Suppressor macrophage treated with lipopolysaccharide for 4 hours (primary cell): ENCODE measurements around the gene CYP2S1.

ENCODE experiments used
- DNase-seq: peaks from one replicate; pipeline ENCODE4 v3.0.0-alpha.2; 2020

The CYP2S1 gene

DNA sequence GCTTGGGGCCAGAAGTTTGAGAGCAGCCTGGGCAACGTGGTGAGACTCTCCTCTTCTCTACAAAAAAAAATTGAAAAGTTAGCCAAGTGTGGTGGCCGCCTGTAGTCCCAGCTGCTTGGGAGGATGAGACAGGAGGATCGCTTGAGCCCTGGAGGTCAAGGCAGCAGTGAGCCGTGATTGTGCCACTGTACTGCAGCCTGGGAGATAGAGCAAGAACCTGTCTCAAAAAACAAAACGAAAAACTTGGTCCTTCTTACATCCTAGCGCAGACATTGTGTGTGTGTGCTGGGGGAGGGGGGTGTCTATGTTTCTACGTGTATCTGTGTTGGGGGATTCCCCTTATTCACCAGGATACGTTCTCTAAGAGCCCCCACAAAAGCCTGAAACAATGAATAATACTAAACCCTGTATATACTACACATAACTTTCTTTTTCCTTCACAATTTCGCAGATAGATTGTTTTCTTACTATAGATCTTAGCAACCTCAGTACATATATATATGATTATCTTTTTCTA lies 33.9 kb downstream of the CYP2S1 start:
- DNase-seq: no peak

DNA sequence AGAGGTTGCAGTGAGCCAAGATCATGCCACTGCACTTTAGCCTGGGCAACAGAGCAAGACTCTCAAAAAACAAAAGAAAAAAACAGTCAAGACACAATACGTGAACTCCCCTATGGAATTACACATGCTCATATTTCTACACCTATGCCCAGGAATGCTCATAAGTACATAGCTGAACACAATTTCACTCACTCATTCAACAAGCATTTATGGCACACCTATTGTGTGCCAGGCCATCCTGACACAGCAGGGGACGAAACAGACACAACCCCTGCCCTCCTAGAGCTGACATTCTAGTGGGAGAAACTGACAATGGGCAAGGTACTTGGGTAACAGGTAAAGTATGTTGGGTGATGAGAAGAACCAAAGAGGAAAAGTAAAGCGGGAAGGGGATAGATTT lies 35.5 kb downstream of the CYP2S1 start:
- no peak for DNase-seq

DNA sequence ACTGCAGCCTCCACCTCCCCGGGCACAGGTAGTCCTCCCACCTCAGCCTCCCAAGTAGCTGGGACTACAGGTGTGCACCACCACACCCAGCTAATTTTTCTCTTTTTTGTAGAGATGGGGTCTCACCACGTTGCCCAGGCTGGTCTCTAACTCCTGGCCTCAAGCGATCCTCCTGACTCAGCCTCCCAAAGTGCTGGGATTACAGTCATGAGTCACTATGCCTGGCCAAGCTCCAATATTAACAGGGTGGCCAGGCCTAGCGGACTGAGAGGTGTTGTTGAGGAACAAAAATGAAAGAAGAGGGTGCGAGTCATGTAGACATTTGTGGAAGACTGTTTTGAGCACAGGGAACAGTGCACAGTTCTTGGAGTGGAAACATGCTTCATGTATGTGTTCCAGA lies 36.3 kb downstream of the CYP2S1 start:
- DNase-seq: peak; percentile 44

DNA sequence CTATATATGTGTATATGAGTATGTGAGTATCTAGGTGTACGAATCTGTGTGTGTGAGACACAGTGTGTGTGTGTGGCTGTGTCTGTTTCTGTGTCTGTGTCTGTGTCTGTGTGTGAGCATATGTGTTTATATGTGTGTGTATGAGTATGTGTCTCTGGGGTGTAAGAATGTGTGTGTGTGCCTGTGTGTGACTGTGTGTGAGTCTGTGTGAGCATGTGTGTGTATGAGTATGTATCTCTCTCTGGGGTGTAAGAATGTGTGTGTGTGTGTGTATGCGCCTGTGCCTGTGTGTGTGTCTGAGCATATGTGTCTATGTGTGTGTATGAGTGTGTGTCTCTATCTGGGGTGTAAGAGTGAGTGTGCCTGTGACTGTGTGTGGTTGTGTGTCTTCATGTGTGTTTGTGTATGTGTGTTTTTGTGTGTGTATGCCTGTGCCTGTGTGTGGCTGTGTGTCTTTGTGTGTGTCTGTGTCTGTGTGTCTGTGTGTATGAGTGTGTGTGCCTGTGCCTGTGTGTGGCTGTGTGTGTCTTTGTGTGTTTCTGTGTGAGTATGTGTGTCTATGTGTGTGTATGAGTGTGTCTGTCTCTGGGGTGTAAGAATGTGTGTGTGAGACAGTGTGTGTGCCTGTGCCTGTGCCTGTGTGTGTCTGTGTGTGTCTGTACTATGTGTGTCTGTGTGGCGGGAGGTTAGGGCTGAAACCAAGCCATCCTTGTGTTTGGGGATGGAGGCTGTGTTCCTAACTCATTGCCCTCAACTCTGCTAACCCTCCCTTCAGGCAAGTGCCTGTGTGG lies 37.2 kb downstream of the CYP2S1 start:
- DNase-seq: no peak

DNA sequence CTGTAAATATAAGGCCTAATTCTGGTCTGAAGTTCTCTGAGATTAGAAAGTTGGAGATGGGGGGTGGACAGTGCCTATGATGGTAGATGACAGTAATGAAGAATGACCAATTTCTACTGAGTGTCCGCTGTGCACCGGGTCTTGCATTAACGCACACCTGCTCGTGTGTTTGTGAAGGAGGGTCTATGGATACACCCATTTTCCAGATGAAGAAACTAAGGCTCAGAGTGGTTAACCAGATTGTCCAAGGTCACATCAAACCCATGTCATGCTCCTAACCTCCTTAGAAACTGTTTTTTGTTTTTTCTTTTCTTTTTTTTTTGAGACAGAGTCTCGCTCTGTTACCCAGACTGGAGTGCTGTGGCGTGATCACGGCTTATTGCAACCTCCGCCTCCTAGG lies 39.7 kb downstream of the CYP2S1 start:
- DNase-seq: no peak

DNA sequence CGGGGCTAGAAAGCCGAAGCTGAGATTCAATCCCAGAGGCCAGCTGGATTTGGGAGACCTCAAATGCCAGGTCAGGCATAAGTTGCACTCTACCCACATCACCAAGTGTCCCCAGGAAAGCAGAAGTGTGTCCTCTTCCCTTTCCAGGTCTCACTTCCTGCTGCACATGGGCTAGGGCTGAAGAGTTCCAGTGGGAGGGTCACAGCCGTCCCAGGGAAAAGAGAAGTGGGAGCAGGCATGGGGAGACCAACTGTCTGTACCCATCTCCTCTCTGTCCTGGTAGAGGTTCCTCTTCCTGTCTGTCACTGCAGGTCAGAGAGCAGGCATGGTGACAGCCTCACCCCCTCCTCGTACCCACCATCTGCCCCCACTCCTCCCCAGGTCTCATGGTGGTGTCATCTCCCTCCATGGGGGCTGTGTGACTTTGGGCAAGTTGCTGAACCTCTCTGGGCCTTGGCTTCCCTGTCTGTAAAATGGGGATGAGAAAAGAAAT lies 40.8 kb downstream of the CYP2S1 start:
- peak; percentile 91 for DNase-seq

DNA sequence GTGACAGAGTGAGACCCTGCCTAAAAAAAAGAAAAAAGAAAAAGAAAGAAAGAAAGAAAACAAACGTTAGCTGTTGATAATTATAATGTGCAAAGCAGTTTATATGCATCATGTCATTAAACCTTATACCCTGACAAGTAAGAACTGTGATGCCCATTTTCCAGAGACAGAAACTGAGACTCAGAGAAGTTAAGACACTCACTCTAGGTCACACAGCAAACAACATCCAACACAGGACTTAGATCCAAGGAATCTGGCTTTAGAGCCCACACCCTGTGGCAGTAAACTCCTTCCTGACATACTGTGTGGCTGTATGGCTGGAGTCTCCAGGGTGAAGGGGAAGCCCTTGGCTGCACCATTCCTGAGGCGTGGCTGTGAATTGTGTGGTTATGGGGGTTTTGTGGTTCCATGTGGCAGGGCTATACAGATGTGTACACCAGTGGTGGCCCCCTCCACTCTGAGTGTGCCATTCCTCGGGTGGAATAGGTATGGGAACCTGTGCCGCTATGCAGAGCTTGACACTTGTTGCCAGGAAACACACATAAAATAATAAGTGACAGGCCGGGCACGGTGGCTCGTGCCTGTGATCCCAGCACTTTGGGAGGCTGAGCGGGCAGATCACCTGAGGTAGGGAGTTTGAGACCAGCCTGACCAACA lies 41.6 kb downstream of the CYP2S1 start:
- no peak for DNase-seq

DNA sequence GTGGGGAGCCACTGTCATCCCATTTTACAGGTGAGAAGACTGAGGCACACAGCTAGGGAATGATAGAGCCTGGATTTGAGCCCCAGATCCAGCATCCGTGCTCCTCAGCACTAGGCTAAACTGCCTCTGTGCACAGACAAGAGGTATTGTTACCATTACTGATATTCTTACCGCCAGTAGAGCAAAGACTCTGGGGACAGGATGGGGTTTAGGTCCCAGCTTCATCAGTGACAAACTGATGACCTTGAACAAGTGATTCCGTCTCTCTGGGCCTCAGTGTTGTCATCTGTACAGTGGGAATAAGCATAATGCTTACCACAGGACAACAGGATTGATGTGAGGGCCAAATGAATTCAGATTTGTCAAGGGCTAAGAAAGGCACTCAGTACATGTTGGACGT lies 42.5 kb downstream of the CYP2S1 start:
- DNase-seq: no peak

DNA sequence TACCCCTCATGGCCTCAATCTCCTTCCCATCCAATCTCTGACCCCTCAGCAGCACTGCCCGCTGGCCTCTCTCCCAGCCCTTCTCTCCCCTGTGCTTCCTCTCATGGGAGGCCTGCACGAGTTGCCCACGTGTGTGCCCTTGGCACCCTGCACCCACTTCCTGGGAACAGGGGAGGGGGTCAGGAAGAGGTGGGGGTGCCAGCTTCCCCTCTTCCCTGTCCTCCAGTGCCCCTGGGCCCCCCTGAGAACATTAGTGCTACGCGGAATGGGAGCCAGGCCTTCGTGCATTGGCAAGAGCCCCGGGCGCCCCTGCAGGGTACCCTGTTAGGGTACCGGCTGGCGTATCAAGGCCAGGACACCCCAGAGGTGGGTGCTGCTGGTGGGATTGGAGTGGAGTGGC lies 45.2 kb downstream of the CYP2S1 start:
- DNase-seq: no peak

DNA sequence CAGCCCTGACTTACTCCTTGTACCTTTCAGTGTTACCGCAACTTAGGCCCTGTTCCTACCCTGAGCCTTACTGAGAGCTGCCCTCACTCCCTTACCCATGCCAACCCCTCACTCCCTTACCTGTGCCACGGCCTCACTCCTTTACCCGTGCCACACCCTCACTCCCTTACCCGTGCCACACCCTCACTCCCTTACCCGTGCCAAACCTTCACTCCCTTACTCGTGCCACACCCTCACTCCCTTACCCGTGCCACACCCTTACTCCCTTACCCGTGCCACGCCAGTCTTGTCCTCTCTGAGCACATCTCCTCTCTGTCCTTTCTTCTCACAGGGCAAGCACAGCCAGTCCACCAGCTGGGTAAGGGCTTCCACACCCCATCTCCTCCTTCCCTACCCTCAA lies 46.3 kb downstream of the CYP2S1 start:
- no peak for DNase-seq

DNA sequence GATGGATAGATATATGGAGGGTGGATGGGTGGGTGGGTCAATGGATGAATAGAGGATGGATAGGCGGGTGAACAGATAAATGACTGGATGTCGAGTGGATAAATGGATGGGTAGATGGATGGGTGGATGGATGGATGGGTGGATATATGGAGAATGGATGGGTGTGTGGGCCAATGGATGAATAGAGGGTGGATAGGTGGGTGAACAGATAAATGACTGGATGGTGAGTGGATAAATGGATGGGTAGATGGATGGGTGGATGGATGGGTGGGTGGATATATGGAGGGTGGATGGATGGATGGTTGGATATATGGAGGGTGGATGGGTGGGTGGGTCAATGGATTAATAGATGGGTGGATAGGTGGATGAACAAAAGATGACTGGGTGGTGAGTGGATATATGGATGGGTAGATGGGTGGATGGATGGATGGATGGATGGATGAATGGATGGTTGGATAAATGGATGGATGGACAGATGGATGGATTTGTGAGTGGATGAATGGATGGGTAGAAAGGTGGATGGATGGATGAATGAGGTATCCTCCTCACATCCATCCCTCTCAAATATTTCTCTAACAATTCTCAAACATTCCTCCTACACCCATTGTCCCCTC lies 47.0 kb downstream of the CYP2S1 start:
- no peak for DNase-seq

DNA sequence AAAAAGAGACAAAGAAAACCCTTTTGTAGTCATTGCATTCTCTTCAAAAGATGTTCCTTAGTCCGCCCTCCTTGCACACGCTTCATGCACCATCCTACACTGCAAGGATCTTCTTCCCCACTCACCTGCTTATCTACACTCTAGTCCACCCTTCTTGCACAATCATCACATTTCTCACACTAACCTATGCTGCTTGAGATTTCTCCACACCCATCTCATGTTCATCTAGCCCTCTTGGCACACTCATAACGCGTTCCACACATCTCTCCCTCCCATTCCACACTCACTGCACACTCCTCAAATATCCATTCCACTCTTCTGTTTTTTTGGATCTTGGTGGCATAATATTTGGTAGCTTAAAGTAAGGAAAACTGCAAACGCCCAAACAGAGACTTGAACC lies 48.8 kb downstream of the CYP2S1 start:
- no peak for DNase-seq

DNA sequence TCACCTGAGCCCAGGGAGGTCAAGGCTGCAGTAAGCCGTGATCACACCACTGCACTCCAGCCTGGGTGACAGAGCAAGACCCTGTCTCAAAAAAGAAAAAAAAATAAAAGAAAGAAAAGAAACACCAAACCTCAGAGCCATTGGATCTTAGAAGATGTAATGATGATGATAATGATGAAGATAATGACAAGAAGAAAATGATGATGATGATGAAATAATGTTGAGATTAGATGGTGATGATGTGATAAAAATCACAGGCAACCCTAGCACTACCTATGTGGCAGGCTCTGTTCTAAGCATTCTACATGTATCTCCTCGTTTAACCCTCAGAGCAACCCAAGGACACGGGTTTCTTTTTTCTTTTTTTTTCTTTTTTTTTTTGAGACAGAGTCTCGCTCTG lies 51.1 kb downstream of the CYP2S1 start:
- no peak for DNase-seq

DNA sequence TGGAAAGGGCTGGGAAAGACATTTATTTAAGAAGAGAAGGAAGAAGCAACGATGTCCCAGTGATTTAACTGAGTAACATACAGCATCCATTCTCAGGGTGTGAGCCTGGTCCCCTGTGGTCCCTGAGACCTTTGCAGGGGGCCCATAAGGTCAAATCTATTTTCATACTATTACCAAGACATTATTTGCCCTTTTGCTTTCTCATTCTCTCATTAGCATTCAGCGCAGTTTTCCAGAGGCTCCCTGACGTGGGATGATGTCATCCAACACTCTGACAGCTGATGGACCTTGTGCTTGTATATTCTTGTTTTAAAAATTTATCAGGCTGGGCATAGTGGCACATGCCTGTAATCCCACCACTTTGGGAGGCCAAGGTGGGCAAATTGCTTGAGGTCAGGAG lies 52.8 kb downstream of the CYP2S1 start:
- no peak for DNase-seq

DNA sequence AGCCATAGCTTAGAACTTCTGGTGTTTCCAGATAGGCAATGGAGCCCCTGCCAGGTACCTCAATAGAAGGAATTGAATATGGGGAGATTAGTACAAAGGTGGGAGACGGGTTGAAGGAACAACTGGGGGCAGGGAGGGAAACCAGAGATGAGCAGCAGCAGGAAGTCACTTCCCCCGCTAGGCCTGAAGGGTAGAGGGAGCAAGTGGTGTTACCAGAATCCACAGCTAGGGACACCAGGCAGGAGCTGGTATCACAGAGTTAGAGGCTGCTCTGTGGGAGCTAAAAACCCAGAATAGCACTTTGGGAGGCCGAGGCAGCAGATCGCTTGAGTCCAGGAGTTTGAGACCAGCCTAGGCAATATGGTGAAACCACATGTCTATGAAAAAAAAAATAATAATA lies 55.9 kb downstream of the CYP2S1 start:
- no peak for DNase-seq

DNA sequence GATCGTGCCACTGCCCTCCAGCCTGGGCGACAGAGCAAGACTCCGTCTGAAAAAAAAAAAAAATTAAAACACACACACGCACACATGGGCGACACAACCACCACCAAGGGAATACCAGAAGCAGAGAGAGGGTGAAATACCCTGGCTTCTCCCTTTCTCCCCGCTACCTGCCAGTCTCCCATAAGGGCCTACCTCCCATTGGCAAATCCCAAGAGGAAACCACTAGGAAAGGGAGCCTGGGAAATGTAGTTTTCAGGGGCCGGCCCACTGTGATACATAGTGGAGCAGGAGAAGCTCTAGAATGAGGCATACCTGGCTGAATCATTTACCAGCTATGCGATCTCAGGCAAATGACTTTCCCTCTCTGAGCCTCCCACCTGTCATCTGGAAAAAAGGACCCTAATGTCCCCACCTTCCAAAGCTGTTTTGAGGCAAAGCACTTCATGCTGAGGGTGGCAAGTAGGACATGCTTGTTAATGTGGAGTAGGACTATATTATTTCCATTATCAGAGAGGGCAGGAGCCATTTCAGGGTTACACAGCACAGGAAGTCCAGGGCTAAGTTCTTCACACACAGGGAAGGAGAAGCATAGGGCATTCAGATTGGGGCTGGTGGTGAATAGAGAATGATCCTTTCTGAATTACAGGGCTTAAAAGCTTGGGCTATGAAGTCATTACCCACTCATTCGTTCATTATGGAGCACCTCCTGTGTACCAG lies 56.8 kb downstream of the CYP2S1 start:
- DNase-seq: no peak

DNA sequence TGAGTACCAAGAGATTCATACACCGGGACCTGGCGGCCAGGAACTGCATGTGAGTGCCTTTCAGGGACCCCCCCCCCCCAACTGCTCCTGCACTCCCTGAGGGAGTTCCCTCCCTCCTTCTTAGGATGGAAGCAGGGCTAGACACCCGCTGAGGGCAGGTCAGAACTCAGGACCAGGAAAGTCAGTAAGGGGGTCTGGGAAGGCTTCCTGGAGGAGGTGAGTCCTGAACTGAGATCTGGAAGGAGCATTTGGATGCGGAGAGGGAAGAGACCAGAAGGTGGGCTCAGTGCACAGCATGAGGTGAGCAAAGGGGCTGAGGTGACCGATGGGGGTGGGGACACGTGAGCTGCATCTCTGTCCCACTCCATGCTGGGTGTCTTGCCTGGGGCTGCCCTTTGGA lies 60.6 kb downstream of the CYP2S1 start:
- no peak for DNase-seq

DNA sequence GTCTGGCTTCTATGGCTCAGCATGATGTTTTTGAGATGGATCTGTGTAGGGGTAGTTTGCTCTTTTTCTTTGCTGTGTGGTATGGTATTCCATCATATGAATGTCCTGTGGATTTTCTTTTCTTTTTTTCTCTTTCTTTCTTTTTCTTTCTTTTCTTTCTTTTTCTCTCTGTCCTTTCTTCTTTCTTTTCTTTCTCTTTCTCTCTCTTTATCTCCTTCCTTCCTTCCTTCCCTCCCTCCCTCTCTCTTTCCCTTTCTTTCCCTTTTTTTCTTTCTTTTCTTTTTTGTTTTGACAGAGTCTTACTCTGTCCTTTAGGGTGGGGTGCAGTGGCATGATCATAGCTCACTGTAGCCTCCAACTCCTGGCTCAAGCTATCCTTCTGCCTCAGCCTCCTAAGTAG lies 62.2 kb downstream of the CYP2S1 start:
- DNase-seq: no peak
